ENCODE data around the gene DBT.

- TF ChIP-seq POLR2A (IDR thresholded peaks at IDR 0.05) (no peak), POLR2AphosphoS5 (IDR thresholded peaks at IDR 0.05) (no peak), EP300 (IDR thresholded peaks at IDR 0.05; ENCODE audit: low read depth) (no peak), CTCF (IDR thresholded peaks at IDR 0.05) (no peak)
Measured at GRCh38 chr1:100137602-100138001, 112.0 kb downstream of the DBT start.
